ENCODE results near the gene ATE1.

The ATE1 gene

DNA sequence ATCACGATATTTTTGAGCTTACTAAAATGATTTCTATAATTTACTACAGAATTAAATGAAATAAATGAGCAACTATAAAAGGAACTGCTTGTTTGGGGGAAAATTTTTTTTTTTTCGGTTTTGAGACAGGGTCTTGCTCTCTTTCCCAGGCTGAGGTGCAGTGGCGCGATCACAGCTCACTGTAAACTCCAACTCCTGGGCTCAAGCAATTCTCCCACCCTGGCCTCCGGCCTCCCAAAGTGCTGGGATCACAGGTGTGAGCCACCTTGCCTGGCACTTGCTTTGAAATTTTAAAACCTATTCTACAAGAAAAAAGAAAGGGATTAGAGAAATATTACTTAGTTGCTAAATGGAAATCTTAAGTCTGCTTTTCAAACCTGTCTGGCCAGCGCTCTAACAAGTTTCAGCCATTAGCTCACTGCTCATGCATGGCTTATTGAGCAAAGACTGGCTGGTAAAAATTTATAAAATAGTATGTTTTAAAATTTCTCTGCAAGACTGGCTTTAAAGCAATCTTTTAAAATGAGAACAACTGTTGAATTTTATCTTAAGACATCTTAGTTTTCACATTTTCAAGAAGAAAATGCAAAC is 144.0 kb downstream of the ATE1 start:
- TF ChIP-seq, protein P1, sequence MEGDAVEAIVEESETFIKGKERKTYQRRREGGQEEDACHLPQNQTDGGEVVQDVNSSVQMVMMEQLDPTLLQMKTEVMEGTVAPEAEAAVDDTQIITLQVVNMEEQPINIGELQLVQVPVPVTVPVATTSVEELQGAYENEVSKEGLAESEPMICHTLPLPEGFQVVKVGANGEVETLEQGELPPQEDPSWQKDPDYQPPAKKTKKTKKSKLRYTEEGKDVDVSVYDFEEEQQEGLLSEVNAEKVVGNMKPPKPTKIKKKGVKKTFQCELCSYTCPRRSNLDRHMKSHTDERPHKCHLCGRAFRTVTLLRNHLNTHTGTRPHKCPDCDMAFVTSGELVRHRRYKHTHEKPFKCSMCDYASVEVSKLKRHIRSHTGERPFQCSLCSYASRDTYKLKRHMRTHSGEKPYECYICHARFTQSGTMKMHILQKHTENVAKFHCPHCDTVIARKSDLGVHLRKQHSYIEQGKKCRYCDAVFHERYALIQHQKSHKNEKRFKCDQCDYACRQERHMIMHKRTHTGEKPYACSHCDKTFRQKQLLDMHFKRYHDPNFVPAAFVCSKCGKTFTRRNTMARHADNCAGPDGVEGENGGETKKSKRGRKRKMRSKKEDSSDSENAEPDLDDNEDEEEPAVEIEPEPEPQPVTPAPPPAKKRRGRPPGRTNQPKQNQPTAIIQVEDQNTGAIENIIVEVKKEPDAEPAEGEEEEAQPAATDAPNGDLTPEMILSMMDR (IDR thresholded peaks at IDR 0.05; ENCODE audit: low read length, missing control alignments) = no peak
- no peak overlapping the region for H3K4me3 ChIP-seq (replicated peaks; ENCODE audit: low read depth, low read length)
- no peak for DNase-seq (ENCODE audit: low read depth)

DNA sequence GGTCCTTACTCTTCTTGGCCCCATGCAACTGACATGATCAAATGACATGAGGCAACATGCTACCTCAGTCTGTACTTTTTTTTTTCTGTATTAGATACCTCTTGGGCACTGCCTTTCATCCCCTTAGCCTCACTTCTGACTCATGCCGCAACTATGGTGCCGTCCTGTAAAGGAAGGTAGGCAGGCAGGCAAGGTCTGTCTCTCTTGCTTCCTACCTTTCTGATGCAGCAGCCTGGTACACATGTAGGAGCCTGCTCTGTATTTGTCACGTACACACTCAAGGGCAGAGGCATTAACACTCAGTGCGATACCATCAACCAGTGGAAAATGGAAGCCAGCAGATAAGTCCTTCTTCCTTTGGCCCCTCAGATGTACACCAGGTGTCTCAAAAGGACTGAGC is 146.7 kb downstream of the ATE1 start:
- no peak for DNase-seq (ENCODE audit: low read depth)
- H3K4me3 ChIP-seq (replicated peaks; ENCODE audit: low read depth, low read length) = no peak overlapping the region
- TF ChIP-seq, protein P1 (IDR thresholded peaks at IDR 0.05; ENCODE audit: low read length, missing control alignments) = no peak

DNA sequence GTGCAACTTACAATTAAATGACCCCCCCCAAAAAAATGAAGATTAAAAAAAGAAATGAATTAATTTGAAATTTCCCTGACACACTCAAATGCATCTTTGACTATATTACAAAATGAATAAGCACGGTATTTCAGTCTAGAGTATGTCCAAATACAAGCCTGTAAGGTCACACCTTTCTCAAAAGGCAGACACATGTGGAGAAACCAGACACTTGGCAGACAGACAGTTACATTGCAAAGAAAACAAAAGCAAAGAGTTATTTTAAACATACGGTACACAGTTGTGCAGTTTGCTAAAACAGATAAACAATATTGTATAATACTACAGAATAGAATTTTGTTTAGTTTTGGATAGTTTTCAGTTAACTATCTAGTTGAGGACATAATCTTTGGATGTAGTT is 153.0 kb downstream of the ATE1 start:
- peak; percentile 29 for DNase-seq (ENCODE audit: low read depth)
- TF ChIP-seq, protein P1 (IDR thresholded peaks at IDR 0.05; ENCODE audit: low read length, missing control alignments) = no peak
- H3K4me3 ChIP-seq (replicated peaks; ENCODE audit: low read depth, low read length) = no peak overlapping the region

DNA sequence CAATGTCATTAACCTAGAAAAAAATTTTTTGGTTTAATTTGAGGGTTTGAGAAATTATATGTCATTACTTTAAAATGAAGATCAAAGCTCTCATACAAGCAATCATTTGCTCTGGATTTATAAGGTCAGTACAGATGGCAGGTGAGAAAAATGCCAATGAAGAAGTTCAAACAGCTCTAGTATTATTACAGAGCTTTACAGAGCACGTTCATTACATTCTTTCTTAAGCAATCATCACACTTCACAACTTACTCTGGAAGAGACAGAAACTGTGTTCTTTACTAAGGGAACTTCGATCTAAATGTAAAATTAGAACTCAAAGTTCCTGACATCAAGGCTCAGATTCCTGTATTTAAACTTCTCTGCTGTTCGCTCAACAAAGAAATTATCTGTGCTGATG is 153.4 kb downstream of the ATE1 start:
- TF ChIP-seq, protein P1 (IDR thresholded peaks at IDR 0.05; ENCODE audit: low read length, missing control alignments) = no peak
- H3K4me3 ChIP-seq (replicated peaks; ENCODE audit: low read depth, low read length) = no peak overlapping the region
- DNase-seq (ENCODE audit: low read depth) = no peak

DNA sequence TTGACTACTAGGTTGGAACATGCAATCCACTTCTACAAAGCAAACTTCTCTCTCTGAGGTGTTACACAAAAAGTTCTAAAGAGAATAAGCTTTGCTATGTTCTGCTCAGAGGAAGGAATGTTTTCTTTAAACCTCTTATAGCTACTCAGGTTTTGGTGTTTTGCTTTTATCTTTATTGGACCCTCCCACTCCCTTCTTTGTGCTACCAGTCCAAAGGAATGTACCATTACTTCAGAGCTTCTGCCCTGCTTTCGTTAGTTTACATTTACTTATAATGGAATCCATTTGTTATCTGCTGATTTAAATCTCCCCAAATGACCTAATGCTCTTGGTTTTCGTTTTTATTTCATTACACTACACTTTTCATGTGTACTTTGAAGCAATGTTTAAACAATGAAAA is 154.9 kb downstream of the ATE1 start:
- DNase-seq (ENCODE audit: low read depth) = peak; percentile 33
- TF ChIP-seq, protein P1 (IDR thresholded peaks at IDR 0.05; ENCODE audit: low read length, missing control alignments) = no peak
- H3K4me3 ChIP-seq (replicated peaks; ENCODE audit: low read depth, low read length) = no peak overlapping the region

DNA sequence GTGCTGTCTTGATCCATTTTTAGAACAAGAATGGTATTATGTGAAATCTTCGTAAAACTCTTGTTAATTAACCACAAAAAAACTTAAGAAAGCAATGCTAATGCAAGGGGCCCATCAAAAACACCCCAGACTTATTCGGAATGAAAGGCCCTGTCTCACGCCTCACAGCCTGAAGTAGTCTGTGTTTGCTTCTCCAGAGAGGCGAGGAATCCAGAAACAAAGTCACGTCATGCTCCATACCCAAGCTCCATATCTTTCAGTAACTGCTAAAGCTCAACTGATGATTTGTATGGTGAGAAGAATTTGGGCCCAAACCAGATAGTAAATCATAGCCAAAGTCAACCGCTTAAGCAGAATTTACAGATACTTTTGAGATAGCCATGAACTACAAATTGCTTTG is 155.4 kb downstream of the ATE1 start:
- TF ChIP-seq, protein P1 (IDR thresholded peaks at IDR 0.05; ENCODE audit: low read length, missing control alignments) = no peak
- no peak for DNase-seq (ENCODE audit: low read depth)
- H3K4me3 ChIP-seq (replicated peaks; ENCODE audit: low read depth, low read length) = no peak overlapping the region

DNA sequence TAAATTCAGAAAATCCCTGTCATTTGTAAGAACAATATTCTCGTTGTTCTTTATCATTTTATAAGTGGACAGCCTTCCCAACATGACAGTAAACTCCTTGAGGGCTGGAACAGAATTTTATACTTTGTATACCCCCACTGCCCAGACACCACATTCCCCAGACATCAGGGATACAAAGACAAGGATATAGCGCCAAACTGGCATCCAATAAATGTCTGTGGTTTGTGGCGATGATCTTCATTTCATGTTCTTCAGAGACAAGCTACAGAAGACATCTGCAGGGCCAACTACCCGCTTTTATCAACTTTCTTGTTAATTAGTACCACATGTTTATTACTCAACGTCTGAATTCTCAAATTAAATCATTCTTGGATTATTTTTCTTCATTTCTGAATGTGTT is 155.9 kb downstream of the ATE1 start:
- TF ChIP-seq, protein P1 (IDR thresholded peaks at IDR 0.05; ENCODE audit: low read length, missing control alignments) = no peak
- no peak overlapping the region for H3K4me3 ChIP-seq (replicated peaks; ENCODE audit: low read depth, low read length)
- no peak for DNase-seq (ENCODE audit: low read depth)

Data from fibroblast of pulmonary artery (primary cell).